GM18505 (cell line): Measurements from ENCODE around the gene SULT4A1.

Source experiments
- ATAC-seq: cut with Tn5 transposase; IDR thresholded peaks from one replicate; pipeline ENCODE4 v1.9.1; 2021; ENCODE audit not compliant: unreplicated experiment
- POLR2A ChIP-seq: IDR thresholded peaks from 4 replicates; pipeline ENCODE4 v1.6.1; 2011; ENCODE audit warnings: borderline replicate concordance; ENCODE audit not compliant: insufficient read depth, insufficient read length; ENCODE audit errors: extremely low read depth

The SULT4A1 gene

GRCh38 chr22:43860831-43861230 is 1.5 kb downstream of the SULT4A1 start:
- no peak for ATAC-seq
- no peak for TF ChIP-seq POLR2A

DNA sequence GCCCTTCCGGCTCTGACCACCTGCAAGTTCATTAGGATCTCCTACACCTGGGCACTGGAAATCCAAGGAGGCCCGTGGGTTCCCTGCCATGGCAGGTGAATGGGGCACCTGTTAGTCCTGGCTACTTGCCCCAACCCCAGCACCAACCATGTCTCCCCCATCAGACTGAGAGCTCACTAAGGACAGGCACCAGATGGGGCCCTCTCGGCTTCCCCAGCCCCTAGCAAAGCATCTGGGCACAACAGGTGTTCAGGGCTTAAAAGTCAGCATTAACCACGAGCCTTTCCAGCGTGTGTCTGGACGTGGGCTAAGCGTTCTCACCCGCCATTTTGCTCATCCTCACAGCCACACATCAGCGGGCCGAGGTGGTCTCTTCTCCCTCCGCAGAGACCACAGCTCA is 2.2 kb downstream of the SULT4A1 start:
- ATAC-seq: no peak
- no peak for TF ChIP-seq POLR2A

- ATAC-seq: no peak
- TF ChIP-seq POLR2A: no peak
Observed at GRCh38 chr22:43859621-43860020, 2.7 kb downstream of the SULT4A1 start.

DNA sequence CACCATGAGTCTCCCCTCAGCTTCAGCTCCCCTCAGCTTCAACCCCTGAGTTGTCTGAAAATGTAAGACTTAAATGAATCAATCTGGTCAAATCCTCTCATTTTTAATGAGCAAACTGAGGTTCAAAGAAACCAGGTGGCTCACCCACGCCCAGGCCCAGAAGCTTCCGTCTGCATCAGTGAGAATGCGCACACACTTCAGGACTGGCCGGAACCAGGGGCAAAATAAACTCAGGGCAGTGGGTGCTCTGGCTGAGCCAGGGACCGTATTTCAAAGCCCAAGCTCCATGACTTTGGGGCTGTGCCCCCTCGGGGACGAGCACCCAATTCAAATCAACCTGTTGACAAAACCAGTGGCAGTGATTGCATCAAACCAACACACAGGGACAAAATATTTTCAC is 3.1 kb downstream of the SULT4A1 start:
- ATAC-seq: no peak
- TF ChIP-seq POLR2A: no peak

GRCh38 chr22:43858156-43858895 is 4.0 kb downstream of the SULT4A1 start:
- no peak for TF ChIP-seq POLR2A

GRCh38 chr22:43857367-43857766 is 4.9 kb downstream of the SULT4A1 start:
- no peak for TF ChIP-seq POLR2A
- ATAC-seq: no peak

More at GRCh38 chr22:43858156-43858895, 4.0 kb downstream of the SULT4A1 start:
- ATAC-seq: no peak

- TF ChIP-seq POLR2A: no peak
- ATAC-seq: no peak
Observed at GRCh38 chr22:43855431-43855830, 6.9 kb downstream of the SULT4A1 start.

DNA sequence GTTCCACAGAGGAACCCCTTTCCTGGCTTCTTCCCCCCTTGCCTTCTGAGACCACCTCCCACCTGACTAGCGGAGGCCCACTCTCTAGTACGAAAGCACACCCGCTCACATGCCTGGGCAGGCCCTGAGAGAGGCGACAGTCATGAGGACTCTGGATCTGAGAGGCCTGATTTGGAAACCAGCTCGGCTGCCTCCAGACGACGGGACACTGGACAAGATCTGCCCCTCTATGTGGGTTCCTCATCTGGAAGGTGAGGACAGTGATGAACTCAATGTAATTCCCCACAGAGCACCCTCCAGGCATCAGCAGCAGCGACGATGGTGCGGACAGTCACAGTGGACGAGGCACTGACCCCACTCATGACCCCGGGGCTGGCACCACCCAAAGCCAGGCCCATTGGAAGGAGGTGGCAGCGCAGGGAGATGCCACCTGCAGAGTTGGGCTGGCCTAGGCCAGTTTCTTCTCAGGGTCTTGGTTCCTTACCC is 7.5 kb downstream of the SULT4A1 start:
- no peak for ATAC-seq
- no peak for TF ChIP-seq POLR2A

DNA sequence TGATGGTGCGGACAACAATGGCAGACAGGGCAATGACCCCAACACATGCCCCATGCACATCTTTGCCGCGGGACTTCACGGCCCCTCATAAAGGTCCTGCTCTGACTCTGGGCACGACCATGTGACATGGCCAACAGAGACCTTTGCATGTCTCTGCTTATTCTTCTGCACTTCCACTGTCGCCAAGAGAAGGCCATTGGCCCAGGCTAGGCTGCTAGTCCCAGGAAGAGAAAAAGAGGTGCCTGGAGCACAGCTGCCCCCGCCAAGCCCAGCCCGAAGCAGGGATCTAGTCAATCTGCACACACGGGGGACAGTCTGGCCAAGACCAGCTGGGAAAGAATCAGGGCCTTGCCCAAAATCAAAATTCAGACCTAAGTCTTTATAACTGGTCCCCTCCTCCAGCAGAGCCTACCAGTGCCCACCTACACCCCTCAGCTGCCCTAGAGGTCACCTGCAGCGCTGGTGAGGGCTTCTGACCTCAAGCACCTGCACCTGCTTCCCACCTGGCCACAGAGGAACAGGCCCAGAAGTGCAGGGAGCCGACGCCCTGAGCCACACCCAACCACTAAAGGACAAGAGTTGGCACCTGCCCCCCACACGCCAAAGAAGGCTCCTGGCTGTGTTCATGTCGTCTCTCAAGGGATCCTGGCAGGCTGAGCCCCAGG is 8.1 kb downstream of the SULT4A1 start:
- no peak for ATAC-seq
- TF ChIP-seq POLR2A: no peak

DNA sequence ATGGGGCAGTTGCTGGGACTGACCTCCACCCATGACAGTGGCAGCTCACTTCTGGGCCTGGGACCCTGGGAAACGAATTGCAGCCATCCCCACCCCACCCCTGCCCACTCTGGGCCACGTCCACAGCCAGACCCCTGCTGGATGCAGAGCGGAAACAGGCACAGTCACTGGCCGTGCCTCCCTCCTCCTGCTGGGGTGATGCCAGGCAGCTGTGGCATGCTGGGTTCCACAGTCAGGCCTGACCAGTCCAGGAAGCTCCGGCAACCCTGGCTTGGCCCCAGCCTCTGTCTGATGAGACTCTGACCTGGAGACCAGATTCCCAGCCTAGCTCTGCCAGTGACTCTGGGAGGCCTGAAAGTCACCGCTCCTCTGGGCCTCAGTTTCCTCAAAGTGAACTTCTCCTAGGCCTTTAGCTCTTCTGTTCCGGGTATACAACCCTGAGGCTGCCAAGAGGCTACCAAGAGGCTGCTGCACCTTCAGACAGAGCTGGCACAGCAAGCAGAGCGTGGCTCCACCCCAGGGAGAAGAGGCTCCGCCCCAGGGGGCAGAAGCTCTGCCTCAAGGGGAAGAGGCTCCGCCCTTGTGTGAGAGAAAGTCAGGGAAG is 8.9 kb downstream of the SULT4A1 start:
- ATAC-seq: no peak
- no peak for TF ChIP-seq POLR2A

DNA sequence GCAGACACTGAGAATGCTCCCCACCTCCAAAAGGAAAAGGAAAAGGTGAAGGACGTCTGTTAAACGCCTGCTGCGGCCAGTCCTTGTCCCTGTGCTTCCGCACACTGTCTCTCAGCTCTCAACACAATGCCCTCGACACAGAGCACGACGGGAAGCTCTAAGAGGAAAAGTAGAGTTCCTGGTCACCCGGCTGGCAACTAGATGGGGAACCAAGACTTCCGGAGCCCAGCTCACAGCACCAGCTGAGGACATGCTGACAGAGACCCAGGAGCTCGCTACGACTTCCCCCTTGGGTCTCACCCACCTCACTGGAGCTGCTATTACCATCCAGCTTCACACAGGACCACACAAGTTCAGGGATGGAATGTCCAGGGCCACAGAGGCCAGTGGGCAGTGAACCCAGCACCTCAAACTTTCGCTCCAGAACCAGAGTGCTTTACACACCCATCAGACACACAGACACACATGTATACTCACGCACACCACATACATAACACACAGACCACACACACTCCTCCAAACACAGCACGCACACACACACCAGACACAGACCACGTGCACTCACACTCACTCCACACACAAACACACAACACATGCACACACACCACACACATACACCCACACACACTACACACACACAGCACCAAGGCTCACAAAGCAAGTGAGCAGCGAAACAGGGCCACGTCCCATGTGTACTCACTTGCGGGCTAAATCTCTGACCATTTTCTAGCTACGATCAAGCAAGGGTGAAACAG is 9.6 kb downstream of the SULT4A1 start:
- ATAC-seq: no peak
- TF ChIP-seq POLR2A: no peak

DNA sequence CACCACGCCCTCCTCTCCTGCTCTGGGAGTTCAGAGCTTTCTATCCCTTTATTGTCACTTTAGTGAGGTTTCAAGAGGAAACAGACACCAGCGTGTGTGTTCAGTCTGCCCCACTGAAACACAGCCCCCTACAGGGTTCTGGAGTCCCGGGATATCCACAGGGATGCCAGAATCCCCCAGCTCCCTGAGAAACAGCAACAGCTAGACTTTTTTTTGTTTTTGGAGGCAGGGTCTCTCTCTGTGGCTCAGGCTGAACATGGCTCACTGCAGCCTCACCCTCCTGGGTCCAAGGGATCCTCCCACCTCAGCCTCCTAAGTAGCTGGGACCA is 10.4 kb downstream of the SULT4A1 start:
- TF ChIP-seq POLR2A: no peak
- ATAC-seq: no peak
